Nephron progenitor cell (in vitro differentiated cells): Measurements from ENCODE around the gene VSTM1.

ENCODE experiments used
- DNase-seq: peaks from one replicate; pipeline ENCODE4 v3.0.0; 2021
- H3K27ac Mint-ChIP-seq: 2 replicates; pipeline ENCODE4 v1.8.0; 2021; ENCODE audit warnings: mild to moderate bottlenecking, moderate library complexity, mixed read lengths
- H3K27me3 Mint-ChIP-seq: 2 replicates; pipeline ENCODE4 v1.8.0; 2021; ENCODE audit warnings: mild to moderate bottlenecking, low read depth, mixed read lengths; ENCODE audit not compliant: poor library complexity
- H3K36me3 Mint-ChIP-seq: 2 replicates; pipeline ENCODE4 v1.8.0; 2021; ENCODE audit warnings: low read depth, mixed read lengths
- H3K4me1 Mint-ChIP-seq: 2 replicates; pipeline ENCODE4 v1.8.0; 2021; ENCODE audit warnings: mixed read lengths
- H3K4me3 Mint-ChIP-seq: 2 replicates; pipeline ENCODE4 v1.8.0; 2021; ENCODE audit warnings: mild to moderate bottlenecking, moderate library complexity, mixed read lengths
- H3K9me3 Mint-ChIP-seq: 2 replicates; pipeline ENCODE4 v1.8.0; 2021; ENCODE audit warnings: mild to moderate bottlenecking, moderate library complexity, mixed read lengths
- TF ChIP-seq, protein P1 (sequence below): fragments of 200-600 bp; sonication (generic); IDR thresholded peaks from 2 replicates; pipeline ENCODE4 v1.5.0; 2021; ENCODE audit warnings: antibody characterized with exemption

VSTM1 gene

DNA sequence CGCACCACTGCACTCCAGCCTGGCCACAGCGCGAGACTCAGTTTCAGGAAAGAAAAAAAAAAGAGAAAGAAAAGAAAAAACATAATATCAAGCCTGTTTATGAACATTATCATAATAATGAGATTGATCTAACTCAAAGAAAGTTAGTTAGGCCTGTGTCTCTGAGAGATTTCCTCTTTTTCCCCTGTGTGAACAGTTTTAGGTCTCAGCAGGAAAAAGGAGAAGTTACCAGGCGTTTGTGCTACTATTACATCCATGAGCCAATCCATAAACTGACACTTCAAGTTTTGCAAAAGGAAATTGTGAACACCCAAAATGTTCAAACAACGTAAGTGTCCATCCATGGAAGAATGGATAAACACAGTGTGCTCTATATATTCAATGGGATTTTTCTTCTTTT, 13.6 kb upstream of the VSTM1 start:
- Mint-ChIP-seq H3K27ac (no peak overlapping the region), H3K36me3 (no peaks in the 10 kb centered on the region), H3K9me3 (peaks cover 35% of the 10 kb centered on the region), H3K27me3 (peaks cover 25% of the 10 kb centered on the region), H3K4me3 (no peak overlapping the region), H3K4me1 (no peaks in the 10 kb centered on the region)
- no peak for DNase-seq
- TF ChIP-seq, protein P1, sequence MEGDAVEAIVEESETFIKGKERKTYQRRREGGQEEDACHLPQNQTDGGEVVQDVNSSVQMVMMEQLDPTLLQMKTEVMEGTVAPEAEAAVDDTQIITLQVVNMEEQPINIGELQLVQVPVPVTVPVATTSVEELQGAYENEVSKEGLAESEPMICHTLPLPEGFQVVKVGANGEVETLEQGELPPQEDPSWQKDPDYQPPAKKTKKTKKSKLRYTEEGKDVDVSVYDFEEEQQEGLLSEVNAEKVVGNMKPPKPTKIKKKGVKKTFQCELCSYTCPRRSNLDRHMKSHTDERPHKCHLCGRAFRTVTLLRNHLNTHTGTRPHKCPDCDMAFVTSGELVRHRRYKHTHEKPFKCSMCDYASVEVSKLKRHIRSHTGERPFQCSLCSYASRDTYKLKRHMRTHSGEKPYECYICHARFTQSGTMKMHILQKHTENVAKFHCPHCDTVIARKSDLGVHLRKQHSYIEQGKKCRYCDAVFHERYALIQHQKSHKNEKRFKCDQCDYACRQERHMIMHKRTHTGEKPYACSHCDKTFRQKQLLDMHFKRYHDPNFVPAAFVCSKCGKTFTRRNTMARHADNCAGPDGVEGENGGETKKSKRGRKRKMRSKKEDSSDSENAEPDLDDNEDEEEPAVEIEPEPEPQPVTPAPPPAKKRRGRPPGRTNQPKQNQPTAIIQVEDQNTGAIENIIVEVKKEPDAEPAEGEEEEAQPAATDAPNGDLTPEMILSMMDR = no peak

GRCh38 chr19:54074851-54075250, 11.2 kb upstream of the VSTM1 start:
- Mint-ChIP-seq H3K27me3 (peaks cover 24% of the 10 kb centered on the region), H3K27ac (no peak overlapping the region), H3K4me1 (no peaks in the 10 kb centered on the region), H3K9me3 (peaks cover 18% of the 10 kb centered on the region), H3K36me3 (no peaks in the 10 kb centered on the region), H3K4me3 (no peak overlapping the region)
- DNase-seq = no peak
- TF ChIP-seq, protein P1 = no peak

DNA sequence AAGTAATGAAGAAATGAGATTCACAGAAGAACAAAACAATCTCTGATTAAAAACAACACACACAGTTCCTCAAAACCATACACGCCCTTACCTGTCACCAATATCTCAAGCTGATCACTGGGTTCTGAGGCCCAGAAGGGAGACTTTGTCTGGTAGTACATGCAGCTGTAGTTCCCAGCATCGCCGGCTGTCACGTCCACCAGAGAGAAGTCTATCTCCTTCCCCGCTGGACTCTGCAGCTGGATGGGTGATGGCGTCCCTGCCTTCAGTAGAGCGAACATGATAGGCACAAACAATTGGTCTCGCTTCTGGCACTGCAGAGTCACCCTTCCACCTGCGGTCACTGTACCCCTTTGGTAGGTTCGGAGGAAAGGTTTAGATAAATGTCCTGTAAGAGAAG, 10.1 kb upstream of the VSTM1 start:
- H3K4me3 Mint-ChIP-seq = no peak overlapping the region
- DNase-seq = no peak
- H3K27me3 Mint-ChIP-seq = peaks cover 20% of the 10 kb centered on the region
- TF ChIP-seq, protein P1 = no peak
- H3K4me1 Mint-ChIP-seq = no peaks in the 10 kb centered on the region
- no peak overlapping the region for H3K27ac Mint-ChIP-seq
- no peaks in the 10 kb centered on the region for H3K36me3 Mint-ChIP-seq
- peaks cover 18% of the 10 kb centered on the region for H3K9me3 Mint-ChIP-seq

- Mint-ChIP-seq H3K36me3 (no peaks in the 10 kb centered on the region), H3K4me1 (no peaks in the 10 kb centered on the region), H3K4me3 (no peak overlapping the region), H3K27me3 (peaks cover 11% of the 10 kb centered on the region), H3K27ac (no peak overlapping the region), H3K9me3 (peaks cover 21% of the 10 kb centered on the region)
- TF ChIP-seq, protein P1 = no peak
- no peak for DNase-seq
Observed at GRCh38 chr19:54069470-54069869, 5.8 kb upstream of the VSTM1 start.

GRCh38 chr19:54062643-54063042, 1.1 kb downstream of the VSTM1 start:
- H3K36me3 Mint-ChIP-seq = no peaks in the 10 kb centered on the region
- H3K9me3 Mint-ChIP-seq = peaks cover 3% of the 10 kb centered on the region
- H3K27ac Mint-ChIP-seq = no peak overlapping the region
- peaks cover 19% of the 10 kb centered on the region for H3K27me3 Mint-ChIP-seq
- TF ChIP-seq, protein P1 = no peak
- H3K4me1 Mint-ChIP-seq = no peaks in the 10 kb centered on the region
- H3K4me3 Mint-ChIP-seq = no peak overlapping the region
- DNase-seq = no peak

GRCh38 chr19:54047616-54048015, 16.1 kb downstream of the VSTM1 start:
- Mint-ChIP-seq H3K4me3 (no peak overlapping the region), H3K27me3 (peaks cover 28% of the 10 kb centered on the region), H3K9me3 (peaks cover 7% of the 10 kb centered on the region), H3K27ac (no peak overlapping the region), H3K36me3 (no peaks in the 10 kb centered on the region), H3K4me1 (no peaks in the 10 kb centered on the region)
- DNase-seq = no peak
- TF ChIP-seq, protein P1 = no peak
